MV-4-11 (cell line): ENCODE results near the gene MTCL3.
A peak's percentile ranks its signal among the peaks of the same experiment; 100 is the strongest.

Source experiments
- DNase-seq: peaks from one replicate; lab custom pipeline; 2025; lab: John Stamatoyannopoulos, UW

The MTCL3 gene

GRCh38 chr6:127423921-127424320 lies 95.2 kb downstream of the MTCL3 start:
- peak; percentile 82 for DNase-seq
